Measurements from ENCODE around the gene HMGN3.

The HMGN3 gene

GRCh38 chr6:79184086-79184485, 50.4 kb downstream of the HMGN3 start:
- no peak for DNase-seq

GRCh38 chr6:79180052-79180451, 54.4 kb downstream of the HMGN3 start:
- no peak for DNase-seq

GRCh38 chr6:79173378-79173777, 61.1 kb downstream of the HMGN3 start:
- DNase-seq = no peak

- no peak for DNase-seq
Measured at GRCh38 chr6:79170959-79171358, 63.5 kb downstream of the HMGN3 start.

GRCh38 chr6:79170431-79170830, 64.1 kb downstream of the HMGN3 start:
- DNase-seq = no peak

- DNase-seq = no peak
Measured at GRCh38 chr6:79168695-79168980, 65.8 kb downstream of the HMGN3 start.

- DNase-seq = no peak
Measured at GRCh38 chr6:79167931-79168694, 66.4 kb downstream of the HMGN3 start.

- no peak for DNase-seq
Measured at GRCh38 chr6:79159846-79160245, 74.6 kb downstream of the HMGN3 start.

- DNase-seq = no peak
Measured at GRCh38 chr6:79158856-79159516, 75.5 kb downstream of the HMGN3 start.

GRCh38 chr6:79157961-79158644, 76.4 kb downstream of the HMGN3 start:
- DNase-seq = no peak

GRCh38 chr6:79152269-79152737, 82.2 kb downstream of the HMGN3 start:
- DNase-seq = no peak
